Vagina (tissue), 2 donors: ENCODE data around the gene COL9A3. TPM values are rescaled to one million over a fixed set of nuclear protein-coding genes. Genes with fewer than 3 reads are reported as not detected.
A peak's percentile ranks its signal among the peaks of the same experiment; 100 is the strongest.

Source experiments
- DNase-seq, 2 donors: peaks; one replicate each; pipeline ENCODE4 v3.0.0-alpha.2; 2017; ENCODE audit errors: extremely low spot score in 2 of 2
- H3K27ac ChIP-seq: fragments of 200-600 bp; sonication (generic); one replicate; pipeline ENCODE4 v1.5.1; 2019
- H3K27me3 ChIP-seq: fragments of 200-600 bp; sonication (generic); one replicate; pipeline ENCODE4 v1.5.1; 2019
- H3K36me3 ChIP-seq, 2 donors: fragments of 200-600 bp; sonication (generic); one replicate each; pipeline ENCODE4 v1.5.1; 2017 to 2019
- H3K4me1 ChIP-seq: fragments of 200-600 bp; sonication (generic); one replicate; pipeline ENCODE4 v1.5.1; 2019
- H3K4me3 ChIP-seq, 2 donors: fragments of 200-600 bp; sonication (generic); 1 replicate in 1 of 2; 2 replicates in 1 of 2; pipeline ENCODE4 v1.5.1; 2016 to 2019
- H3K9me3 ChIP-seq: fragments of 200-600 bp; sonication (generic); one replicate; pipeline ENCODE4 v1.5.1; 2019
- CTCF ChIP-seq, 3 experiments: fragments of 450-650 bp in 2 of 3; fragments of 200-600 bp in 1 of 3; sonication (generic) in 1 of 3; IDR thresholded peaks; one replicate each; pipeline ENCODE4 v1.5.1; 2017 to 2019; ENCODE audit warnings: antibody characterized with exemption in 3 of 3, mild to moderate bottlenecking in 2 of 3, moderate library complexity in 2 of 3
- POLR2A ChIP-seq, 2 donors: fragments of 450-650 bp; IDR thresholded peaks; one replicate each; pipeline ENCODE4 v1.6.1; 2017; ENCODE audit warnings: antibody characterized with exemption in 2 of 2, mild to moderate bottlenecking in 2 of 2, moderate library complexity in 2 of 2
- POLR2AphosphoS5 ChIP-seq, 2 donors: sonication (generic); formaldehyde crosslinking; IDR thresholded peaks; one replicate each; pipeline ENCODE4 v1.9.0; 2017; ENCODE audit warnings: antibody characterized with exemption in 2 of 2, mild to moderate bottlenecking in 2 of 2, low read depth in 1 of 2; ENCODE audit not compliant: insufficient read depth in 1 of 2
- intact Hi-C: fragments of 100-400 bp; cut with DNase I; formaldehyde crosslinking; loops from one replicate; pipeline ENCODE4 v1.15.1; 2023
- total RNA-seq: library from RNA; depleted of rRNA; stranded (reverse); fragments of >200 nt; gene quantifications from one replicate; pipeline ENCODE4 v1.2.3, GENCODE V29; 2016

Gene COL9A3
- total RNA-seq, 1 donor from 2014 or later, result 1.2 TPM

- intact Hi-C loops, result loop anchor here (10.0 kb wide), 1 partner anchor 399 kb away; no protein-coding TSS in a partner anchor
- Histone ChIP-seq H3K36me3 (peaks cover 0 to 35% of the 10 kb centered on the region in 2 donors), H3K27ac (no peak overlapping the region), H3K4me1 (peaks cover 37% of the 10 kb centered on the region), H3K9me3 (no peaks in the 10 kb centered on the region), H3K4me3 (no peak overlapping the region), H3K27me3 (peaks cover 13% of the 10 kb centered on the region)
- DNase-seq, result no peak
- TF ChIP-seq POLR2AphosphoS5 (IDR thresholded peaks at IDR 0.05; ENCODE audit: insufficient read depth in 1 of 2, low read depth in 1 of 2), result no peak
- TF ChIP-seq CTCF (IDR thresholded peaks at IDR 0.05), result no peak
- no peak for TF ChIP-seq POLR2A (IDR thresholded peaks at IDR 0.05)
Observed at GRCh38 chr20:62814060-62814708, 2.7 kb upstream of the COL9A3 start.

GRCh38 chr20:62814709-62815065 is 2.2 kb upstream of the COL9A3 start:
- Histone ChIP-seq H3K36me3 (peaks cover 0 to 30% of the 10 kb centered on the region in 2 donors), H3K4me1 (peaks cover 42% of the 10 kb centered on the region)

GRCh38 chr20:62815066-62815991 is 1.5 kb upstream of the COL9A3 start:
- Histone ChIP-seq H3K27me3 (peaks cover 13% of the 10 kb centered on the region), H3K9me3 (no peaks in the 10 kb centered on the region), H3K4me1 (peaks cover 48% of the 10 kb centered on the region), H3K27ac (no peak overlapping the region), H3K36me3 (peaks cover 0 to 24% of the 10 kb centered on the region in 2 donors), H3K4me3 (no peak overlapping the region)
- no peak for DNase-seq
- TF ChIP-seq POLR2AphosphoS5 (IDR thresholded peaks at IDR 0.05; ENCODE audit: insufficient read depth in 1 of 2, low read depth in 1 of 2), result no peak
- no peak for TF ChIP-seq POLR2A (IDR thresholded peaks at IDR 0.05)
- no peak for TF ChIP-seq CTCF (IDR thresholded peaks at IDR 0.05)
- intact Hi-C loops, result loop anchor here (10.0 kb wide), 1 partner anchor 401 kb away; no protein-coding TSS in a partner anchor

More at GRCh38 chr20:62814709-62815065, 2.2 kb upstream of the COL9A3 start:
- H3K27ac ChIP-seq, result no peak overlapping the region
- intact Hi-C loops, result loop anchor here (10.0 kb wide), 1 partner anchor 400 kb away; no protein-coding TSS in a partner anchor
- no peaks in the 10 kb centered on the region for H3K9me3 ChIP-seq
- no peak overlapping the region for H3K4me3 ChIP-seq
- H3K27me3 ChIP-seq, result peaks cover 13% of the 10 kb centered on the region
- no peak for DNase-seq
- TF ChIP-seq POLR2A (IDR thresholded peaks at IDR 0.05), result no peak
- no peak for TF ChIP-seq POLR2AphosphoS5 (IDR thresholded peaks at IDR 0.05; ENCODE audit: insufficient read depth in 1 of 2, low read depth in 1 of 2)
- TF ChIP-seq CTCF (IDR thresholded peaks at IDR 0.05), result no peak

- TF ChIP-seq POLR2A (IDR thresholded peaks at IDR 0.05) (no peak), CTCF (IDR thresholded peaks at IDR 0.05) (no peak), POLR2AphosphoS5 (IDR thresholded peaks at IDR 0.05; ENCODE audit: insufficient read depth in 1 of 2, low read depth in 1 of 2) (no peak)
- H3K4me3 ChIP-seq, result peak overlapping the region; percentile 32 to 41
- no peak for DNase-seq
- no peaks in the 10 kb centered on the region for H3K9me3 ChIP-seq
- H3K4me1 ChIP-seq, result peaks cover 51% of the 10 kb centered on the region
- no peak overlapping the region for H3K27ac ChIP-seq
- peaks cover 13% of the 10 kb centered on the region for H3K27me3 ChIP-seq
- intact Hi-C loops, result loop anchor here (10.0 kb wide), 1 partner anchor 401 kb away; no protein-coding TSS in a partner anchor
- H3K36me3 ChIP-seq, result peaks cover 0 to 14% of the 10 kb centered on the region in 2 donors
Observed at GRCh38 chr20:62816031-62816883, 593 bp upstream of the COL9A3 start.
